Dedifferentiated amniotic fluid mesenchymal stem cell (primary cell): Measurements from ENCODE around the gene CCDC154.
"Not testable (repeated sequence)": the region's sequence is repeated elsewhere in the genome, so short reads cannot be mapped to it uniquely, and the experiment has no call there.

Experiments used
- DNase-seq: peaks from one replicate; pipeline ENCODE4 v3.0.0-alpha.2; 2016; ENCODE audit errors: extremely low spot score

The CCDC154 gene

DNA sequence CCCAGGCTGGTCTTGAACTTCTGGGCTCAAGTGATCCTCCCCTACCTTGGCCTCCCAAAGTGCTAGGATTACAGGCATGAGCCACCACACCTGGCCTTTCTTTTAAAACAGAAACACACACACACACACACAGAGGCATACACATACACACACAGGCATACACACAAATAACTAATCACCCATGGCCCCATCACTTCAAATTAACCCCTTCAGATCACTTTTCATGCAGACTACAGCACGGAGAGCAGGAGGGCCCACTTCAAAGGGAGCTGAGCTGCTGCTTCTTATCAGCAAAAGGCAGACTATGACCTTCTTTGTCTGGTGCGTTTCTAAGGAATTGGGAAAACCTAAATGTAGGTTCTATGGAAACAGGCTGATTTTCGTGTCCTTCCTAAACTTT, 28.6 kb upstream of the CCDC154 start:
- DNase-seq: no peak

DNA sequence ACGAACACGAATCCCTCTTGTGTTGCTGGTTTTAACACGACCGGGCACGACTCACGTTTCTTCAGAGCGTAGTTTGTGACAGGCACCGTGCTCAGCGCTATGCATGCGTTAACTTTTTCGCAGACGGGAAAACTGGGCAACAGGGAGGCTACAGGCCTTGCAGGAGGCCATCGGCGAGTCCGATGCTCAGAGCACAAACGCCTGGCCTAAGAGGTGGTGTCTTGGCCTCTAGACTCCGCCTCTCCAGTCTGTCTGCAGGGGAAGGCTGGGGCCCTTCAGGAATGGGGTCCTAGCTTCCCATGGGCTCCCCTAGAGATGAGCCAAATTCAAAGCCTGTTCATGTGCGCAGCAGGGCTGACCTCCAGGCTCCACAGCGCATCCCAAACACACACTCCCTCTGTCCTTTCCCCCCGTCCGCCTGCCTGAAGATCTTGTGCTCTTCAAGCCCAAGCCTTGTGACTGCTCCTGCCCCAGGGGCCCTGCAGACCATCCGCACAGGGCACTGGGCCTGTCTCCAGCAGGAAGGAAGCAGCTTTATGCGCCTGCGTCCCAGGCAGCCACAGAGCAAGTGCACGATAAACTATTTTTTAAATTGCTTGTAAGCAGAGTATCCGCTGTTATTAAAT, 27.3 kb upstream of the CCDC154 start:
- DNase-seq: no peak

DNA sequence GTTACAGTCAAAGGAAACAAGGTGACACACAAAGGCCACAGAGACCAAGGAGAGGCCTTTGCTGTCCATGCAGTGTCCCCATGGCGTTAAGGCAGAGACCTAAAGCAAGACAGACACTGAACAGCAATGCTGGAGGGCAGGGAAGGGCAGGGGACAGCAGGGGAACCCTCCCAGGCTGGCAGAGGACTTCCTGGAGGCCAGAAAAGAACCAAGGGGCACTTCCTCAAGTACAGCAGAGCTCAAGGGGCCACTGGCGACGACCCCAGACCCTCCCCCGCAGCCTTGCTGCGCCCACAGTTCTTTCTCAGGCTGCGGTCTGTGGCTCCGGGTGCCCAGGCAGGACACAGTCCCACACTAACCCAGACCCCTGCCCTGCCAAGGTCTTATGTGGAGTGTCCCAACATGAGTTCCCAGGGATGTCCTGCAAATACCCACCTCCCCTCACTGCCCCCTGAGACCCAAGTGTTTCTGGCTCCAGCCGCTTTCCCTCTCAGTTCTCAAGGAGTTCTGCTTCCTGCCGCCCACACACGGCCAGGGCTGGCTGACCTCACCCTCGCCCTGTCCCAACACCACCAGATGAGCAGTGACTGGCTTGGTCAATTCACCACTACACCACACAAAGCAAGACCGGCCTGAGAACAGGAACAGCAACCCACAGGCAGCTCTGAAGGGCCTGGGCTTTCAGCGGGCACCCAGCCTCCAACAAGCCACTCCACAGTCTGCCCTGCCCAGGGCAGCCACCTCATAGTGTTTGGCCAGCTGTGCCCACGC, 26.3 kb upstream of the CCDC154 start:
- DNase-seq: no peak

DNA sequence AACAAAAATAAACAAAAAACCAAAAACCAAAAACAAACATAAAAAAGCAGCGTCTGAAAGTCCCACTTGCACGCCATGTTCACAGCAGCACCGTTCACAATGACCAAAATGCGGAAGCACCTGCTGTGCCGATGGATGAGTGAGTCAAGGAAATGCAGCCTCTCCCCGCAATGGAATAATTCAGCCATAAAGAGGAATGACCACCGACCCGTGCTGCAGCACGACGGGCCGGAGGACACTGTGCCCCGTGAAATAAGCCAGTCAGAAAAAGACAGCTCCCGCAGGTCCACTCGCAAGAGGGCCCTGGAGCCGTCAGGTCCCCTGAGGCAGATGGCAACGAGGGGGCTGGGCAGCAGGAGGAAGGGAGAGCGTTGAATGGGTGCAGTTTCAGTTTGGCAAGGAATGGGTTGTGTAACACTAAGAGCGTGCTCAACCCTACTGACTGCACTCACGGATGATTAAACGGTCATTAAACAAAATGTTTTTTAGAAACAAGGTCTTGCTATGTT, 25.4 kb upstream of the CCDC154 start:
- DNase-seq: no peak

DNA sequence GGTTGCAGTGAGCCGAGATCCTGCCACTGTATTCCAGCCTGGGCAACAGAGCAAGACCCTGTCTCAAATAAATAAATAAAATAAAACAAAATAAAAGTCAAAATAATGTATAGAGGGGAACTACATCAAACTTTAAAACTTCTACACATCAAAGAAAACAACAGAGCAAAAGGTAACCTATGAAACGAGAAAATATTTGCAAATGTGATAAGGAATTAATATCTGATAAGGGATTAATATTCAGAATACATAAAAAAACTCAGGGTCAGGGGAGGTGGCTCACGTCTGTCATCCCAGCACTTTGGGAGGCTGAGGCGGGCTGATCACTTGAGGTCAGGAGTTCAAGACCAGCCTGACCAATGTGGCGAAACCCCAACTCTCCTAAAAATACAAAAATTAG, 24.8 kb upstream of the CCDC154 start:
- not testable (repeated sequence) for DNase-seq

- DNase-seq: no peak
Observed at GRCh38 chr16:1468426-1468810, 24.1 kb upstream of the CCDC154 start.

DNA sequence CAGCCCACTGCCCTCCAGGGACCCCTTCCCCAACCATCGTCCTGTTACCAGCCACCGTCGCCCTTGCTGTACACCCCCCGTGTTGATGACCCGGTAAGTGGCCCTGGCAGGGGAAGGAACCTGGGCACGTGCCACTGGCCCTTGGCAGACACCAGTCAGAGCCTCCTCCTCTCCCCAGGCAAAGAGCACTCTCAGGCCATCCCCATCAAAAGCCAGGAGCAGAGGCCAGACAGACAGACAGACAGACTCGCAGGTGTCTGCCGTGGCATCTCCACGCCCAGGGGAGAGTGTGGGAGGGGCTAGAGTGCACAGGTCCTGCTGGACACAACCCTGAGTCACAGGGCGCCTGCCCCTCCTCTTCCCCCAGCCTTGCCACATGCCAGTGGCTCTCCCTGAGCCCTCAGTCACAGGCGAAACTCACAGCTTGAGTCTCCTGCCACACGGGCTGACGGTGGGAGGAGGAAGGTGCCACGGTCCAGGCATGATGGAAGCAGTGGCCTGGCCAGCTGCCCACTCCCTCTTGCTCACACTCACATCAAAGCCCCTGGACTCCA, 22.7 kb upstream of the CCDC154 start:
- DNase-seq: no peak

- no peak for DNase-seq
Observed at GRCh38 chr16:1466054-1466453, 21.7 kb upstream of the CCDC154 start.

DNA sequence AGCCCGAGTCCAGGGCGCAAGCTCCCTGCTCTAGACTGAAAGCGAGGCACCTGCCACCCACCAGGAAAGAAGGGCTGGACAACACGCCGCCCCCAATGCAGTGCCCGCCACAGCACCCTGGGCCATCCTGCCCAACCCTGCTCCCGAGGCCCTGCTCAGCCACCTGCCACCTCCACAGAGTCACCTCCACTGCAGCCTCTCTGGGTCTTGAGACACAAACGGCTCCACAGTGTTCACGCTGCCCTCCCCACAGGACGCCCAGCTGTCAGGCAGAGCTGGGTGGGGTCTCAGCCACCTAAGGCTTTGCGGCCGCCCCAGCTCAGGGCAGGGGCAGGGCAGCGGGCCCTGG, 21.2 kb upstream of the CCDC154 start:
- DNase-seq: no peak

- no peak for DNase-seq
Observed at GRCh38 chr16:1464894-1465566, 20.7 kb upstream of the CCDC154 start.

DNA sequence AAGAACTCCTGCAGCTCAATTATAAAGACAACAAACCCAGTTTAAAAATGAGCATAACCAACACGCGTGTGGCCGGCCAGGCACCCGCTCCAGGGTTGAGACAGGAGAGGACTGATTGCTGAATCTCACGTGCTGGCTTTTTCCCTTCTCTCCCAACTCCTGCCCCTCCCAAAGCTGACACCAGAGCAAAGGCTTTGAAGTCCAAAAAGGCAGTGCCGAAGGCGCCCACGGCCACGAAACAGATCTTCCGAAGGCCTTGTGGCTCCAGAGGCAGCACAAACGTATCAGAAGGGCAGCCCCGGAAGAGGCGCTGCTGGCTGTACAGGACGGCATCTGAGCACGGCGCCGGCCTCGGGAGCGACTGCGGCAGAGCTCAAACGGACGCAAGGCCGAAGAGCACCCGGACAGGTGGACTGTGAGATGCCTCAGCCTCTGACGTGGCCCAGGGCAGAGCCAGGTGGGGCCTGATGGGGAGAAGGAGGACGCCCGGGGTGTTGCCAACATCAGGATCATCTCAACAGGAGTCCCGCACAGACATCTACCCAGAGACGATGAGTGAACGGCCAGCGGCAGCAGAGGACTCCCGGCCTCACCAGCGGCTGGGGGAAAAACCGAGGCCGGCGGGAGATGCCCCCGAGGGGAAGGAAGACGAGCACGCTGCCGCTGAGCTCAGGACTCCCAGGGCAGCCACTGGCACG, 20.0 kb upstream of the CCDC154 start:
- no peak for DNase-seq

DNA sequence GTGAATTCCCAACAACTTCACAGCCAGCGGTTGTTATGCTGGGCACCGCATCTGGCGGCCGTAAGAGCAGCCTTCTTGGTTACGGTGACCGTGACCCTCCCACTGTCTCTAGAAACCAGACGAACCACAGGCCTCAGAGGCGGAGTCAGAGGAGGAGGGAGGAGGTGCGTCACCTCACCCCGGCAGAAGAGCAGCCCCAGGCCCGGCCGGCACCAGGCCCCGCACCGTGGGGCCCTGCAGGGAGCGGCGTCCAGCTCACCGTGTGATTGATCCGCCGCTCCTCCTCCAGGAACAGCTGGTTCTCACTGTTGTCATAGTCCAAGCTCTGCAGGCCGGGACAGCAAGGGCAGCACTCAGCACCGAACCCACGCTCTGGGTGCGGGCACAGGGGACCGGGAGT, 16.8 kb upstream of the CCDC154 start:
- no peak for DNase-seq

- DNase-seq: no peak
Observed at GRCh38 chr16:1460602-1461138, 16.3 kb upstream of the CCDC154 start.

DNA sequence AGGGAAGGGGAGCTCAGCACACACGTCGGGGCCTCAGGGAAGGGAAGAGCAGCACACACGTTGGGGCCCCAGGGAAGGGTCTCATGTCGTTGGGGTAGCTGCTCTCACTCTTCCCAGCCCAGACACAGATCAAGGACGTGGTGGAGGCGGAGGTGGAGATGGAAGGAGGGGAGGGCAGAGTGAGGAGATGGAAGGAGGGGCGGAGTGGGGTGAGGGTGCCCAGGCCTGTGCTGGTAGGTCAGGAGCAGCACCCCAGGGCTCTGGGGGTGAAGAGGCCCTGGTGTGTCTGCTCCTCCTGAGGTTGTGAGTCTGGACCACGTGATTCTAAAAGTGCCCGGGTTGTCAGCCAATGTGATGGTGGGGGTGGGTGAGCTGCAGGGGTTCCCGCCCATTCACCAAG, 15.6 kb upstream of the CCDC154 start:
- no peak for DNase-seq

- DNase-seq: no peak
Observed at GRCh38 chr16:1458977-1459341, 14.6 kb upstream of the CCDC154 start.

DNA sequence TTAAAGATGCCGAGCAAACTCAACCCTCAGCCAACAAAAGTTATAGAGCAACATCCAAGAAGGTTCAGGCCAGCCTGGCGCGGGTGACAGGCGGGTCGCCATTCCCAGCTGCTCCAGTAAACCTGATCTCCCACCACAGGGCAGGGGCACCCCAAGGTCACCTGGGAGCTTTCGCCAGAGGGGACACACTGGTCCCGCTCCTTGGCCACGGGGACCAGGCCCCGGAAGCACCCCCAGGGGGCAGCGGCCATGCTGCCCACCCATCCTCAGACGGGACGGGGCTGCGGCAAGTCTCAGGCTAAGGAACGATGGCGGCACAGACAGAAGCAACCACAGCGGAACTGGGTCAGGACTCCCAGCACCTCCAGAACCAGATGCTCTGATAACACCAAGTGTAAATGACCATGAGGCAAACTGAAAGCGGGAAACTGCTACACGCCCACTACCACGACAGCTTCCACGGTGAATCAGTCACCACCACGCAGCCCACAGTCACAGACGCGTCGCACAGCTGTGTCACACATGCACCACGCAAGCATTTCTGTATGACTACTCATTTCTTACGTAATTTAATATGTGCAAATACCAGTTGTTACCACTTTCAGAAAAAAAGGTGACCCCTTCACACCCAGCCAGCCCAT, 14.1 kb upstream of the CCDC154 start:
- no peak for DNase-seq

DNA sequence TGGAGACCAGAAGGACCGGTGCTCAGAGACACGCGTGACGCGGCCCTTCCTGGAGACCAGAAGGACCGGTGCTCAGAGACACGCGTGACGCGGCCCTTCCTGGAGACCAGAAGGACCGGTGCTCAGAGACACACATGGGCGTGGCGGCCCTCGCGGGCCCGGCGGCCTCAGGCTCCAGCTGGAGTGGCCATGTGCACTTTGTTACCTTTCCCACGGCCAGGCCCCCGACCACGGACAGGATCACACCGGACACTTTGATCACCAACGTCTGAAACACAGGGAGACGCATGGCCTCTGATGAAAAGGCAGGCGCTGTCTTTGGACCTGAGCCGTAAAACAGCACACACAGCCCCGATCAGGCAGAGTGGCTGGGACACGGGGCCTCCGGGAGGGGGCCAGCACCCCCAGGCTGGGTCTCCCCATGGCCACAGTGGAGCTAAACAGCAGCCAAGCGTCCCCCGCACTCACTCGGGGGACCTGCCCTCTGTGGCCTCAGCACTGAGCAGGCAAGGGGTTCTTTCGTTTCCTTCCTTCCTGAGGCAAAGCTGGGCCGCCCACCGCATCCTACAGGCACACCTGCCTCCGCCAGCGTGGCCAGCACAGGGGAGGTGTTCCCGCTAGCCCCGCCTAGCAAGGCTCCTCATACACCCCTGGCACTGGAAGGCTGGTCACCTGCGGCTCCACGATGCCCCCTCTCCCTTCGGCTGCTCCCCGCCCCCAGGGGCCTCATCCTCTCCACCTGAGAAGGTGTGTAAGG, 13.3 kb upstream of the CCDC154 start:
- DNase-seq: no peak

GRCh38 chr16:1456951-1457350, 12.6 kb upstream of the CCDC154 start:
- DNase-seq: no peak

GRCh38 chr16:1455190-1456171, 11.1 kb upstream of the CCDC154 start:
- no peak for DNase-seq
